K562 (cell line): ENCODE data around the gene SLC35E2B. TPM values are rescaled to one million over a fixed set of nuclear protein-coding genes. Genes with fewer than 3 reads are reported as not detected.

Experiments used
- BCL6 ChIP-seq: fragments of 250-450 bp; sonication (Bioruptor Pico); IDR thresholded peaks from 2 replicates; pipeline ENCODE4 v1.4.0; 2020
- ETV1 ChIP-seq: fragments of 450-650 bp; conservative IDR thresholded peaks from 2 replicates; pipeline ENCODE4 v1.6.1; 2016; ENCODE audit warnings: missing genetic modification characterization, control low read depth, low read depth, missing compliant biosample characterization
- MEIS2 ChIP-seq: fragments of 450-650 bp; IDR thresholded peaks from 2 replicates; pipeline ENCODE4 v1.6.1; 2014; ENCODE audit warnings: mild to moderate bottlenecking; ENCODE audit not compliant: partially characterized antibody
- NFXL1 ChIP-seq: fragments of 450-650 bp; formaldehyde crosslinking; IDR thresholded peaks from 2 replicates; pipeline ENCODE4 v1.4.0; 2021; ENCODE audit warnings: mild to moderate bottlenecking
- PTRF ChIP-seq: fragments of 450-650 bp; IDR thresholded peaks from 2 replicates; pipeline ENCODE4 v1.6.1; 2016; ENCODE audit warnings: mild to moderate bottlenecking, missing genetic modification characterization, missing compliant biosample characterization
- RBM25 ChIP-seq: fragments of 200-400 bp; formaldehyde crosslinking; IDR thresholded peaks from 2 replicates; pipeline ENCODE4 v1.6.1; 2018; ENCODE audit warnings: low read length, low read depth, moderate library complexity; ENCODE audit not compliant: severe bottlenecking
- TEAD1 ChIP-seq, 2 experiments: fragments of 450-650 bp in 1 of 2; sonication (generic) in 1 of 2; formaldehyde crosslinking; IDR thresholded peaks; 2 replicates each; pipeline versions ENCODE4 v1.4.0 to v1.8.0; 2020 to 2022; ENCODE audit warnings: mild to moderate bottlenecking in 2 of 2, missing genetic modification reagents in 1 of 2
- ZNF695 ChIP-seq: fragments of 450-650 bp; formaldehyde crosslinking; IDR thresholded peaks from 2 replicates; pipeline ENCODE4 v1.4.0; 2020; ENCODE audit warnings: mild to moderate bottlenecking, moderate library complexity
- ZNF79 ChIP-seq: fragments of 250-450 bp; sonication (Bioruptor Pico); IDR thresholded peaks from 2 replicates; pipeline ENCODE4 v1.4.0; 2020; ENCODE audit warnings: low read depth, mild to moderate bottlenecking, moderate library complexity
- polyA plus RNA-seq, 8 experiments: library from polyadenylated mRNA; depleted of rRNA in 4 of 8; stranded (reverse) in 5 of 8; unstranded in 3 of 8; fragments of >200 nt; fragmentation: Nextera tagmentation in 2 of 8; fragmentation: Illumina TruSeq in 1 of 8; extraction: Ambion mirVana in 2 of 8; extraction: Trizol in 1 of 8; gene quantifications; 2 replicates each; pipeline versions ENCODE4 v1.2.1 to v1.2.3, GENCODE V29; 2011 to 2014; ENCODE audit warnings: inconsistent platforms in 1 of 8, missing spikeins in 1 of 8
- total RNA-seq, 7 experiments: library from RNA; depleted of rRNA in 6 of 7; stranded (reverse); fragments of >200 nt in 6 of 7; fragmentation: Illumina TruSeq in 2 of 7; extraction: Trizol in 2 of 7; gene quantifications; 2 replicates each; pipeline versions ENCODE4 v1.2.1 to v1.2.3, GENCODE V29; 2011 to 2021; ENCODE audit warnings: low replicate concordance in 1 of 7
- TF ChIP-seq, protein P1 (sequence below): fragments of 250-450 bp; sonication (Bioruptor Pico); IDR thresholded peaks from 2 replicates; pipeline ENCODE4 v1.4.0; 2020
- TF ChIP-seq, protein P2 (sequence below): fragments of 450-650 bp; conservative IDR thresholded peaks from 2 replicates; pipeline ENCODE4 v1.6.1; 2016; ENCODE audit warnings: missing genetic modification characterization, low read depth, mild to moderate bottlenecking, missing compliant biosample characterization, moderate library complexity
- TF ChIP-seq, protein P3 (sequence below): fragments of 250-450 bp; sonication (Bioruptor Pico); IDR thresholded peaks from 2 replicates; pipeline ENCODE4 v1.8.0; 2022; ENCODE audit warnings: moderate library complexity, mild to moderate bottlenecking, inconsistent platforms
- TF ChIP-seq, protein P4 (sequence below): fragments of 250-450 bp; sonication (Bioruptor Pico); IDR thresholded peaks from 2 replicates; pipeline ENCODE4 v1.8.0; 2022; ENCODE audit warnings: moderate library complexity, mild to moderate bottlenecking, inconsistent platforms
- TF ChIP-seq, protein P5 (sequence below): fragments of 250-450 bp; sonication (Bioruptor Pico); IDR thresholded peaks from 2 replicates; pipeline ENCODE4 v1.4.0; 2020
- TF ChIP-seq, protein P6 (sequence below): fragments of 450-650 bp; formaldehyde crosslinking; IDR thresholded peaks from 2 replicates; pipeline ENCODE4 v1.4.0; 2020; ENCODE audit warnings: mild to moderate bottlenecking

Gene SLC35E2B
- total and polyA plus RNA-seq, 9 of the 15 experiments (the other 6 are each of a cell fraction or from before 2014, with no cell fraction given) = 4.7 to 44.6 (median 20.7) TPM

DNA sequence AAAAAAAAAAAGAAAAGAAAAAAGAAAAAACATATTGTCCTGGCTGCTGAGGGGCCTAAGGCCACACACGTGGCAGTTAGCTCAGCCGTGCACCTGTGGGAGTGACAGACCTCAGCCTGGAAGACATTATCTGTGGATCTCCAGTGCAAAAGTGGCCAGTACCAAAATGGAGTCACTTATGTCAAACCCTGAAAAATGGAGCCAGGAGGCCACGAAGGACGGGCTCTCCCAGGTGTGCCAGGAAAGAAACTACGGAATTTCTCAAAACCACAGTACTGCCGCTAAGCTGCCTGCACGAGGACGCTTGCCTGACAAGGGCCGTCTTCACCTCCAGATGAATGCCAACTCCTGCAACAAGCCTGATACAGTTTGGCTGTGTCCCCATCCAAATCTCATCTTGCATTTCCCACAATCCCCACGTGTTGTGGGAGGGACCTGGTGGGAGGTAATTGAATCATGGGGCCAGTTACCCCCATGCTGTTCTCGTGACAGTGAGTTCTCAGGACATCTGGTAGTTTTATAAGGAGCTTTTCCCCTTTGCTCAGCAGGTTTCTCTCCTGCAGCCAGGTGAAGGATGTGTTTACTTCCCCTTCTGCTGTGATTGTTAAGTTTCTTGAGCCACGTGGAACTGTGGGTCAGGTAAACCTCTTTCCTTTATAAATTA is 82.6 kb downstream of the SLC35E2B start (continued):
- TF ChIP-seq, protein P1, sequence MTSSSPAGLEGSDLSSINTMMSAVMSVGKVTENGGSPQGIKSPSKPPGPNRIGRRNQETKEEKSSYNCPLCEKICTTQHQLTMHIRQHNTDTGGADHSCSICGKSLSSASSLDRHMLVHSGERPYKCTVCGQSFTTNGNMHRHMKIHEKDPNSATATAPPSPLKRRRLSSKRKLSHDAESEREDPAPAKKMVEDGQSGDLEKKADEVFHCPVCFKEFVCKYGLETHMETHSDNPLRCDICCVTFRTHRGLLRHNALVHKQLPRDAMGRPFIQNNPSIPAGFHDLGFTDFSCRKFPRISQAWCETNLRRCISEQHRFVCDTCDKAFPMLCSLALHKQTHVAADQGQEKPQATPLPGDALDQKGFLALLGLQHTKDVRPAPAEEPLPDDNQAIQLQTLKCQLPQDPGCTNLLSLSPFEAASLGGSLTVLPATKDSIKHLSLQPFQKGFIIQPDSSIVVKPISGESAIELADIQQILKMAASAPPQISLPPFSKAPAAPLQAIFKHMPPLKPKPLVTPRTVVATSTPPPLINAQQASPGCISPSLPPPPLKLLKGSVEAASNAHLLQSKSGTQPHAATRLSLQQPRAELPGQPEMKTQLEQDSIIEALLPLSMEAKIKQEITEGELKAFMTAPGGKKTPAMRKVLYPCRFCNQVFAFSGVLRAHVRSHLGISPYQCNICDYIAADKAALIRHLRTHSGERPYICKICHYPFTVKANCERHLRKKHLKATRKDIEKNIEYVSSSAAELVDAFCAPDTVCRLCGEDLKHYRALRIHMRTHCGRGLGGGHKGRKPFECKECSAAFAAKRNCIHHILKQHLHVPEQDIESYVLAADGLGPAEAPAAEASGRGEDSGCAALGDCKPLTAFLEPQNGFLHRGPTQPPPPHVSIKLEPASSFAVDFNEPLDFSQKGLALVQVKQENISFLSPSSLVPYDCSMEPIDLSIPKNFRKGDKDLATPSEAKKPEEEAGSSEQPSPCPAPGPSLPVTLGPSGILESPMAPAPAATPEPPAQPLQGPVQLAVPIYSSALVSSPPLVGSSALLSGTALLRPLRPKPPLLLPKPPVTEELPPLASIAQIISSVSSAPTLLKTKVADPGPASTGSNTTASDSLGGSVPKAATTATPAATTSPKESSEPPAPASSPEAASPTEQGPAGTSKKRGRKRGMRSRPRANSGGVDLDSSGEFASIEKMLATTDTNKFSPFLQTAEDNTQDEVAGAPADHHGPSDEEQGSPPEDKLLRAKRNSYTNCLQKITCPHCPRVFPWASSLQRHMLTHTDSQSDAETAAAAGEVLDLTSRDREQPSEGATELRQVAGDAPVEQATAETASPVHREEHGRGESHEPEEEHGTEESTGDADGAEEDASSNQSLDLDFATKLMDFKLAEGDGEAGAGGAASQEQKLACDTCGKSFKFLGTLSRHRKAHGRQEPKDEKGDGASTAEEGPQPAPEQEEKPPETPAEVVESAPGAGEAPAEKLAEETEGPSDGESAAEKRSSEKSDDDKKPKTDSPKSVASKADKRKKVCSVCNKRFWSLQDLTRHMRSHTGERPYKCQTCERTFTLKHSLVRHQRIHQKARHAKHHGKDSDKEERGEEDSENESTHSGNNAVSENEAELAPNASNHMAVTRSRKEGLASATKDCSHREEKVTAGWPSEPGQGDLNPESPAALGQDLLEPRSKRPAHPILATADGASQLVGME = 0 out of 2 replicates have a peak, but pooled peaks have one; percentile 42
- TF ChIP-seq RBM25 (no peak), ETV1 (tag) (peak; percentile 62), NFXL1 (peak; percentile 83; the same call in 1 of the 2 replicates), BCL6 (peak; percentile 61; the same call in 1 of the 2 replicates), ZNF695 (CRISPR knock-in tag) (0 out of 2 replicates have a peak, but pooled peaks have one; percentile 63), ZNF79 (peak; percentile 71; the same call in 1 of the 2 replicates), TEAD1 (CRISPR knock-in tag; IDR thresholded peaks at IDR 0.05) (peak in 1 of 2 experiments; percentile 92; a peak in 2 of 4 replicates), PTRF (tag) (peak; percentile 94), MEIS2 (no peak)
- TF ChIP-seq, protein P2, sequence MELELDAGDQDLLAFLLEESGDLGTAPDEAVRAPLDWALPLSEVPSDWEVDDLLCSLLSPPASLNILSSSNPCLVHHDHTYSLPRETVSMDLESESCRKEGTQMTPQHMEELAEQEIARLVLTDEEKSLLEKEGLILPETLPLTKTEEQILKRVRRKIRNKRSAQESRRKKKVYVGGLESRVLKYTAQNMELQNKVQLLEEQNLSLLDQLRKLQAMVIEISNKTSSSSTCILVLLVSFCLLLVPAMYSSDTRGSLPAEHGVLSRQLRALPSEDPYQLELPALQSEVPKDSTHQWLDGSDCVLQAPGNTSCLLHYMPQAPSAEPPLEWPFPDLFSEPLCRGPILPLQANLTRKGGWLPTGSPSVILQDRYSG (tag) = peak; percentile 98
- TF ChIP-seq, protein P3, sequence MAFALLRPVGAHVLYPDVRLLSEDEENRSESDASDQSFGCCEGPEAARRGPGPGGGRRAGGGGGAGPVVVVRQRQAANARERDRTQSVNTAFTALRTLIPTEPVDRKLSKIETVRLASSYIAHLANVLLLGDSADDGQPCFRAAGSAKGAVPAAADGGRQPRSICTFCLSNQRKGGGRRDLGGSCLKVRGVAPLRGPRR (CRISPR knock-in tag) = peak; percentile 91
- TF ChIP-seq, protein P4, sequence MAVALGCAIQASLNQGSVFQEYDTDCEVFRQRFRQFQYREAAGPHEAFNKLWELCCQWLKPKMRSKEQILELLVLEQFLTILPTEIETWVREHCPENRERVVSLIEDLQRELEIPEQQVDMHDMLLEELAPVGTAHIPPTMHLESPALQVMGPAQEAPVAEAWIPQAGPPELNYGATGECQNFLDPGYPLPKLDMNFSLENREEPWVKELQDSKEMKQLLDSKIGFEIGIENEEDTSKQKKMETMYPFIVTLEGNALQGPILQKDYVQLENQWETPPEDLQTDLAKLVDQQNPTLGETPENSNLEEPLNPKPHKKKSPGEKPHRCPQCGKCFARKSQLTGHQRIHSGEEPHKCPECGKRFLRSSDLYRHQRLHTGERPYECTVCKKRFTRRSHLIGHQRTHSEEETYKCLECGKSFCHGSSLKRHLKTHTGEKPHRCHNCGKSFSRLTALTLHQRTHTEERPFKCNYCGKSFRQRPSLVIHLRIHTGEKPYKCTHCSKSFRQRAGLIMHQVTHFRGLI (CRISPR knock-in tag) = peak; percentile 91
- TF ChIP-seq, protein P5, sequence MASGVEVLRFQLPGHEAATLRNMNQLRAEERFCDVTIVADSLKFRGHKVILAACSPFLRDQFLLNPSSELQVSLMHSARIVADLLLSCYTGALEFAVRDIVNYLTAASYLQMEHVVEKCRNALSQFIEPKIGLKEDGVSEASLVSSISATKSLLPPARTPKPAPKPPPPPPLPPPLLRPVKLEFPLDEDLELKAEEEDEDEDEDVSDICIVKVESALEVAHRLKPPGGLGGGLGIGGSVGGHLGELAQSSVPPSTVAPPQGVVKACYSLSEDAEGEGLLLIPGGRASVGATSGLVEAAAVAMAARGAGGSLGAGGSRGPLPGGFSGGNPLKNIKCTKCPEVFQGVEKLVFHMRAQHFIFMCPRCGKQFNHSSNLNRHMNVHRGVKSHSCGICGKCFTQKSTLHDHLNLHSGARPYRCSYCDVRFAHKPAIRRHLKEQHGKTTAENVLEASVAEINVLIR (CRISPR knock-in tag) = peak; percentile 67
- TF ChIP-seq, protein P6, sequence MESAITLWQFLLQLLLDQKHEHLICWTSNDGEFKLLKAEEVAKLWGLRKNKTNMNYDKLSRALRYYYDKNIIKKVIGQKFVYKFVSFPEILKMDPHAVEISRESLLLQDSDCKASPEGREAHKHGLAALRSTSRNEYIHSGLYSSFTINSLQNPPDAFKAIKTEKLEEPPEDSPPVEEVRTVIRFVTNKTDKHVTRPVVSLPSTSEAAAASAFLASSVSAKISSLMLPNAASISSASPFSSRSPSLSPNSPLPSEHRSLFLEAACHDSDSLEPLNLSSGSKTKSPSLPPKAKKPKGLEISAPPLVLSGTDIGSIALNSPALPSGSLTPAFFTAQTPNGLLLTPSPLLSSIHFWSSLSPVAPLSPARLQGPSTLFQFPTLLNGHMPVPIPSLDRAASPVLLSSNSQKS (CRISPR knock-in tag) = 0 out of 2 replicates have a peak, but pooled peaks have one; percentile 37
